Activated CD4-positive, alpha-beta memory T cell treated with anti-CD3 and anti-CD28 coated beads for 36 hours (primary cell): ENCODE data around the gene CCDC171. TPM values are rescaled to one million over a fixed set of nuclear protein-coding genes. Genes with fewer than 3 reads are reported as not detected.

Experiments
- CTCF ChIA-PET: fragments of 350-600 bp; sonication (Branson Sonifier 250); formaldehyde crosslinking; loops from one replicate; lab custom pipeline; 2021; ENCODE audit warnings: antibody characterized with exemption, inconsistent platforms; lab: Charles Lee
- POLR2A ChIA-PET: fragments of 350-600 bp; sonication (Branson Sonifier 250); formaldehyde crosslinking; loops from one replicate; lab custom pipeline; 2021; ENCODE audit warnings: antibody characterized with exemption; lab: Charles Lee
- DNase-seq: peaks from one replicate; pipeline ENCODE4 v3.0.0-alpha.2; 2020
- H3K27ac Mint-ChIP-seq: one replicate; pipeline ENCODE4 v1.8.0; 2021; ENCODE audit warnings: mixed read lengths
- H3K27me3 Mint-ChIP-seq: one replicate; pipeline ENCODE4 v1.8.0; 2021; ENCODE audit warnings: mixed read lengths
- H3K36me3 Mint-ChIP-seq: one replicate; pipeline ENCODE4 v1.8.0; 2021; ENCODE audit warnings: mixed read lengths
- H3K4me1 Mint-ChIP-seq: one replicate; pipeline ENCODE4 v1.8.0; 2021; ENCODE audit warnings: low read depth, mixed read lengths
- H3K4me3 Mint-ChIP-seq: one replicate; pipeline ENCODE4 v1.8.0; 2021; ENCODE audit warnings: mild to moderate bottlenecking, mixed read lengths
- H3K9me3 Mint-ChIP-seq: one replicate; pipeline ENCODE4 v1.8.0; 2021; ENCODE audit warnings: mixed read lengths
- intact Hi-C: fragments of 100-400 bp; cut with micrococcal nuclease; formaldehyde crosslinking; loops from one replicate; pipeline ENCODE4 v1.15.1; 2023
- total RNA-seq, 2 experiments: library from RNA; stranded (reverse); gene quantifications; one replicate each; pipeline ENCODE4 v1.2.3, GENCODE V29; 2021

CCDC171 gene
- total RNA-seq, 2 experiments from 2014 or later: 2.5 to 2.7 TPM

- Mint-ChIP-seq H3K4me3 (no peak overlapping the region), H3K9me3 (peaks cover 3% of the 10 kb centered on the region), H3K27me3 (no peaks in the 10 kb centered on the region), H3K4me1 (no peaks in the 10 kb centered on the region), H3K36me3 (no peaks in the 10 kb centered on the region), H3K27ac (no peak overlapping the region)
- DNase-seq: no peak
- ChIA-PET CTCF (no interaction called here), POLR2A (no interaction called here)
- intact Hi-C loops: no loop called here
These were observed 374.3 kb downstream of the CCDC171 start for GRCh38 chr9:15927161-15927560.

GRCh38 chr9:15935661-15936305 lies 382.9 kb downstream of the CCDC171 start:
- Mint-ChIP-seq H3K4me3 (no peak overlapping the region), H3K27ac (no peak overlapping the region), H3K9me3 (peaks cover 9% of the 10 kb centered on the region), H3K36me3 (no peaks in the 10 kb centered on the region), H3K27me3 (no peaks in the 10 kb centered on the region), H3K4me1 (no peaks in the 10 kb centered on the region)
- CTCF ChIA-PET: no interaction called here
- DNase-seq: no peak
- POLR2A ChIA-PET: no interaction called here
- intact Hi-C loops: no loop called here

- CTCF ChIA-PET: no interaction called here
- H3K4me1 Mint-ChIP-seq: no peaks in the 10 kb centered on the region
- H3K27ac Mint-ChIP-seq: no peak overlapping the region
- no peaks in the 10 kb centered on the region for H3K36me3 Mint-ChIP-seq
- DNase-seq: no peak
- intact Hi-C loops: no loop called here
- POLR2A ChIA-PET: no interaction called here
- no peak overlapping the region for H3K4me3 Mint-ChIP-seq
- H3K9me3 Mint-ChIP-seq: peaks cover 9% of the 10 kb centered on the region
- H3K27me3 Mint-ChIP-seq: no peaks in the 10 kb centered on the region
These were observed 383.6 kb downstream of the CCDC171 start for GRCh38 chr9:15936306-15936921.

GRCh38 chr9:15942831-15943424 lies 390.1 kb downstream of the CCDC171 start:
- no peaks in the 10 kb centered on the region for H3K27me3 Mint-ChIP-seq
- no peak overlapping the region for H3K27ac Mint-ChIP-seq
- no peak overlapping the region for H3K4me3 Mint-ChIP-seq
- no peak for DNase-seq
- H3K9me3 Mint-ChIP-seq: peaks cover 3% of the 10 kb centered on the region
- ChIA-PET CTCF (no interaction called here), POLR2A (no interaction called here)
- H3K36me3 Mint-ChIP-seq: no peaks in the 10 kb centered on the region
- H3K4me1 Mint-ChIP-seq: no peaks in the 10 kb centered on the region
- intact Hi-C loops: no loop called here

- no peak overlapping the region for H3K4me3 Mint-ChIP-seq
- DNase-seq: no peak
- H3K27ac Mint-ChIP-seq: no peak overlapping the region
- ChIA-PET CTCF (no interaction called here), POLR2A (no interaction called here)
- H3K4me1 Mint-ChIP-seq: no peaks in the 10 kb centered on the region
- no peaks in the 10 kb centered on the region for H3K36me3 Mint-ChIP-seq
- intact Hi-C loops: no loop called here
- H3K27me3 Mint-ChIP-seq: no peaks in the 10 kb centered on the region
- peaks cover 3% of the 10 kb centered on the region for H3K9me3 Mint-ChIP-seq
These were observed 391.5 kb downstream of the CCDC171 start for GRCh38 chr9:15944341-15944740.

GRCh38 chr9:15959663-15960062 lies 406.8 kb downstream of the CCDC171 start:
- no peak for DNase-seq
- H3K27me3 Mint-ChIP-seq: no peaks in the 10 kb centered on the region
- CTCF ChIA-PET: no interaction called here
- POLR2A ChIA-PET: no interaction called here
- intact Hi-C loops: no loop called here
- H3K4me1 Mint-ChIP-seq: no peaks in the 10 kb centered on the region
- no peaks in the 10 kb centered on the region for H3K36me3 Mint-ChIP-seq
- peaks cover 6% of the 10 kb centered on the region for H3K9me3 Mint-ChIP-seq
- H3K4me3 Mint-ChIP-seq: no peak overlapping the region
- no peak overlapping the region for H3K27ac Mint-ChIP-seq

GRCh38 chr9:15961217-15961616 lies 408.4 kb downstream of the CCDC171 start:
- H3K27ac Mint-ChIP-seq: no peak overlapping the region
- H3K9me3 Mint-ChIP-seq: no peaks in the 10 kb centered on the region
- DNase-seq: no peak
- intact Hi-C loops: no loop called here
- H3K36me3 Mint-ChIP-seq: no peaks in the 10 kb centered on the region
- H3K27me3 Mint-ChIP-seq: no peaks in the 10 kb centered on the region
- no peaks in the 10 kb centered on the region for H3K4me1 Mint-ChIP-seq
- ChIA-PET POLR2A (no interaction called here), CTCF (no interaction called here)
- H3K4me3 Mint-ChIP-seq: no peak overlapping the region

- CTCF ChIA-PET: no interaction called here
- H3K9me3 Mint-ChIP-seq: no peaks in the 10 kb centered on the region
- no peak overlapping the region for H3K4me3 Mint-ChIP-seq
- H3K4me1 Mint-ChIP-seq: no peaks in the 10 kb centered on the region
- H3K36me3 Mint-ChIP-seq: no peaks in the 10 kb centered on the region
- H3K27ac Mint-ChIP-seq: no peak overlapping the region
- intact Hi-C loops: no loop called here
- H3K27me3 Mint-ChIP-seq: no peaks in the 10 kb centered on the region
- POLR2A ChIA-PET: no interaction called here
- DNase-seq: no peak
These were observed 412.5 kb downstream of the CCDC171 start for GRCh38 chr9:15965246-15965745.

GRCh38 chr9:15966471-15966870 lies 413.6 kb downstream of the CCDC171 start:
- Mint-ChIP-seq H3K36me3 (no peaks in the 10 kb centered on the region), H3K27ac (no peak overlapping the region), H3K4me1 (no peaks in the 10 kb centered on the region), H3K9me3 (no peaks in the 10 kb centered on the region), H3K27me3 (no peaks in the 10 kb centered on the region), H3K4me3 (no peak overlapping the region)
- no peak for DNase-seq
- intact Hi-C loops: no loop called here
- ChIA-PET CTCF (no interaction called here), POLR2A (no interaction called here)

- Mint-ChIP-seq H3K9me3 (no peaks in the 10 kb centered on the region), H3K36me3 (no peaks in the 10 kb centered on the region), H3K4me3 (no peak overlapping the region), H3K27me3 (no peaks in the 10 kb centered on the region), H3K27ac (no peak overlapping the region), H3K4me1 (no peaks in the 10 kb centered on the region)
- ChIA-PET POLR2A (no interaction called here), CTCF (no interaction called here)
- no peak for DNase-seq
- intact Hi-C loops: no loop called here
These were observed 414.2 kb downstream of the CCDC171 start for GRCh38 chr9:15967068-15967467.

- no peak for DNase-seq
- CTCF ChIA-PET: no interaction called here
- no peaks in the 10 kb centered on the region for H3K9me3 Mint-ChIP-seq
- no peaks in the 10 kb centered on the region for H3K4me1 Mint-ChIP-seq
- no peak overlapping the region for H3K4me3 Mint-ChIP-seq
- no peaks in the 10 kb centered on the region for H3K27me3 Mint-ChIP-seq
- H3K36me3 Mint-ChIP-seq: no peaks in the 10 kb centered on the region
- intact Hi-C loops: no loop called here
- H3K27ac Mint-ChIP-seq: no peak overlapping the region
- POLR2A ChIA-PET: no interaction called here
These were observed 419.9 kb downstream of the CCDC171 start for GRCh38 chr9:15972760-15973159.

- H3K4me3 Mint-ChIP-seq: no peak overlapping the region
- H3K27ac Mint-ChIP-seq: no peak overlapping the region
- H3K9me3 Mint-ChIP-seq: peaks cover 2% of the 10 kb centered on the region
- no peaks in the 10 kb centered on the region for H3K36me3 Mint-ChIP-seq
- CTCF ChIA-PET: no interaction called here
- POLR2A ChIA-PET: no interaction called here
- no peak for DNase-seq
- H3K27me3 Mint-ChIP-seq: no peaks in the 10 kb centered on the region
- intact Hi-C loops: no loop called here
- H3K4me1 Mint-ChIP-seq: no peaks in the 10 kb centered on the region
These were observed 422.4 kb downstream of the CCDC171 start for GRCh38 chr9:15975101-15975778.
